OCI-LY3 (cell line): ENCODE results near the gene ACOT7.

ENCODE experiments used
- EZH2phosphoT487 ChIP-seq: fragments of 200-600 bp; shearing (Covaris generic); IDR thresholded peaks from 2 replicates; pipeline ENCODE4 v1.6.1; 2018; ENCODE audit warnings: antibody characterized with exemption, mixed run types, low read depth
- TF ChIP-seq, protein P1 (sequence below): fragments of 200-600, 300-600 bp; sonication (generic); IDR thresholded peaks from 2 replicates; pipeline ENCODE4 v1.5.1; 2014; ENCODE audit warnings: antibody characterized with exemption, low read length, low read depth

DNA sequence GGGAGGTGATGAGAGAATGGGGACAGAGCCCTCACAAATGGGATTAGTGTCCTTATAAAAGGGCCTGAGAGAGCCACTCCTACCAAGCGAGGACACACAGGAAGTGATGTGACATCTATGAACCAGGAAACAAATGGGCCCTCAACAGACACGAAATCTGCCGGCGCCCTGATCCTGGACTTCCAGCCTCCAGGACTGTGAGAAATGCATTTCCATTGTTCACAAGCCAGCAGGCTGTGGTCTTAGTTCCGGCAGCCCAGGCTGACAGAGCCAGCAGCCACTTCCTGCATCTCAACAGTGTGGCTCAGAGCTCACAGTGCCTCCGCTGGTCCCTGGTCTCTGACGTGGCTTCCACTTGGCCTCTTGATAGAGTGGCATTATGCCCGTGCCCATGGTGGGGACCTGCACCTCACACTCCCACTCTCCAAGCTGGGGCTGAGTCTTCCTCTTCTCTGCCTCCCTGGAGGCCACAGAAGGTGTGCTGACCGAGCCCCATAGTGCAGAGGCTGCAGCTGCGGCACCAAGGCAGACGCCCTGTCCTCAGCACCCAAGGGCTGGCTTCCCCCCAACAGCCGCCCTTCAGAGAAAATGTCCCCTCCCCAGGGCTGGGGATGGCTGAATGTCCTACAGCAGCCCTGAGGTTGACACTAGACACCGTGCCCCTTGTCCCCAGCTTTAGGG is 44.9 kb downstream of the ACOT7 start:
- TF ChIP-seq, protein P1, sequence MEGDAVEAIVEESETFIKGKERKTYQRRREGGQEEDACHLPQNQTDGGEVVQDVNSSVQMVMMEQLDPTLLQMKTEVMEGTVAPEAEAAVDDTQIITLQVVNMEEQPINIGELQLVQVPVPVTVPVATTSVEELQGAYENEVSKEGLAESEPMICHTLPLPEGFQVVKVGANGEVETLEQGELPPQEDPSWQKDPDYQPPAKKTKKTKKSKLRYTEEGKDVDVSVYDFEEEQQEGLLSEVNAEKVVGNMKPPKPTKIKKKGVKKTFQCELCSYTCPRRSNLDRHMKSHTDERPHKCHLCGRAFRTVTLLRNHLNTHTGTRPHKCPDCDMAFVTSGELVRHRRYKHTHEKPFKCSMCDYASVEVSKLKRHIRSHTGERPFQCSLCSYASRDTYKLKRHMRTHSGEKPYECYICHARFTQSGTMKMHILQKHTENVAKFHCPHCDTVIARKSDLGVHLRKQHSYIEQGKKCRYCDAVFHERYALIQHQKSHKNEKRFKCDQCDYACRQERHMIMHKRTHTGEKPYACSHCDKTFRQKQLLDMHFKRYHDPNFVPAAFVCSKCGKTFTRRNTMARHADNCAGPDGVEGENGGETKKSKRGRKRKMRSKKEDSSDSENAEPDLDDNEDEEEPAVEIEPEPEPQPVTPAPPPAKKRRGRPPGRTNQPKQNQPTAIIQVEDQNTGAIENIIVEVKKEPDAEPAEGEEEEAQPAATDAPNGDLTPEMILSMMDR = no peak
- TF ChIP-seq EZH2phosphoT487 = no peak
